Mononuclear cell (primary cell): ENCODE data around the gene GPR78. TPM values are rescaled to one million over a fixed set of nuclear protein-coding genes. Genes with fewer than 3 reads are reported as not detected.

Experiments used
- H3K27me3 ChIP-seq: 2 replicates; pipeline ENCODE4 v1.6.0; 2011; ENCODE audit warnings: low read length, control low read depth; ENCODE audit not compliant: insufficient read depth
- H3K4me1 ChIP-seq: 2 replicates; pipeline ENCODE4 v1.5.1; 2011; ENCODE audit warnings: mild to moderate bottlenecking, low read length, control low read depth; ENCODE audit not compliant: insufficient read depth
- H3K4me3 ChIP-seq: 2 replicates; pipeline ENCODE4 v1.5.1; 2011; ENCODE audit warnings: mild to moderate bottlenecking, low read length, moderate library complexity
- H3K9me3 ChIP-seq: 2 replicates; pipeline ENCODE4 v1.5.1; 2011; ENCODE audit warnings: low read depth, mild to moderate bottlenecking, control low read depth, low read length
- total RNA-seq: library from RNA; depleted of rRNA; stranded (reverse); fragments of >200 nt; gene quantifications from one replicate; pipeline ENCODE4 v1.2.3, GENCODE V29; 2012

The GPR78 gene
- total RNA-seq, 1 donor = not detected

DNA sequence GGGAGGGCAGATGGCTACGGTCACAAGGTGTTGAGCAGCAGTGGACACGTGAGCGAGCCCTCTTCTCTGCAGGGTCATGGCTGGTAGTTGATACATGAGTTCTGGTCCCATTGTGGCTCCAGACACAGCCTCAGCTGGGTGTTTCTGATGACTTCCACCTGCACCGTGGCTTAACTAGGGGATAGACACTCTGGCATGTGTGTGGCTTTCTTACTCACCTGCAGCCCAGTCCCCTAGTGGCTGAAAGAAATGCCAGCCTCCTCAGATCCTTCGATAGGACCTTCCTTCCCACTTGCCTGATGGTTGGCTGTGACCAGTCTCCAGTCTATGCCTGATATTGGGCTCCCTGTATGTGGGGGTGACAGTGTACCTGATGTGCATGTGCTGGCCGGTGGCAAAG lies 5.0 kb downstream of the GPR78 start:
- no peak overlapping the region for H3K4me3 ChIP-seq
- no peaks in the 10 kb centered on the region for H3K27me3 ChIP-seq
- no peaks in the 10 kb centered on the region for H3K9me3 ChIP-seq
- H3K4me1 ChIP-seq = no peaks in the 10 kb centered on the region

DNA sequence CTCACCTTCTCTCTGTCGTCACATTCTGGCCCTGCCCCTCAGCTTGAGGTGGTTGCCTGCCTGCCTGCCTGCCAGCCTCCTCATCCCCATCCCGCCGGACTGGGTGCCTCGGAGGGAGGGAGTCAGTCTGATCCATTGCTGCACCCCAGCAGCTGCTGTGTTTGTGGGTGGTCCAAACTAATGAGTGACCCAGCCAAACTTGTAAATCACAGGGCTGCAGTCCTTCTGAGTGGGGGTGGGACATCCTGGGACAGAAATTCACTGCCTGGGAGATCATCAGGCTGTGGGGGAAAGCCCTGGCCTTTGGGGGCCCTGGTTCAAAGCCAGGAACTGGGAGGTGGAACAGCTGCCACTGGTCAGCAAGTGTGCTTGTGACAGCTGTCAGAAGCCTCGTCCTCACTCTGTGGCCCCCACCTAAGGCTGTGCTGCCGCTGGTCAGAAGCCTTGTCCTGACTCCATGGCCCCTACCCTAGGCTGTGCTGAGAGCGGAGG lies 5.6 kb downstream of the GPR78 start:
- H3K27me3 ChIP-seq = no peaks in the 10 kb centered on the region
- H3K4me3 ChIP-seq = no peak overlapping the region
- H3K4me1 ChIP-seq = no peaks in the 10 kb centered on the region
- H3K9me3 ChIP-seq = no peaks in the 10 kb centered on the region

DNA sequence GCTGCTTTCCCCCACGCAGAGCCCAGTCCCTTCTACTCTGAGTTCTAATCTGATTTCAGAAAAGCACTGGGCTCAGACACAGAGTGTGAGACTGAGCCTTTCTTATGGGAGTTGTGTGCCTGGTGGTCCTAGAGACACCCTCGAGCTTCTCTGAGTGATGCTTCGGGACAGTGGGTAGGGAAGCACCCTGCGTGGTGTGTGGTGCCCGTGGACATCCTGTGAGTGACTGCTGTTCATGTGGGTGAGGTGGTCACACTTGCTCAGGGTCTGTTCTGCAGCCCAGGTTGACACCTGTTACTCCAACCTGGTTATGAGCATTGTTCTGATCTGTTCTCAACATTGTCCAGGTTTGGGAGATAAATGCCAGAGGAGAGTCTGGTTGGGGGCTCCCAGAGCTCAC lies 6.1 kb downstream of the GPR78 start:
- Histone ChIP-seq H3K4me3 (no peak overlapping the region), H3K9me3 (no peaks in the 10 kb centered on the region), H3K27me3 (no peaks in the 10 kb centered on the region), H3K4me1 (no peaks in the 10 kb centered on the region)

DNA sequence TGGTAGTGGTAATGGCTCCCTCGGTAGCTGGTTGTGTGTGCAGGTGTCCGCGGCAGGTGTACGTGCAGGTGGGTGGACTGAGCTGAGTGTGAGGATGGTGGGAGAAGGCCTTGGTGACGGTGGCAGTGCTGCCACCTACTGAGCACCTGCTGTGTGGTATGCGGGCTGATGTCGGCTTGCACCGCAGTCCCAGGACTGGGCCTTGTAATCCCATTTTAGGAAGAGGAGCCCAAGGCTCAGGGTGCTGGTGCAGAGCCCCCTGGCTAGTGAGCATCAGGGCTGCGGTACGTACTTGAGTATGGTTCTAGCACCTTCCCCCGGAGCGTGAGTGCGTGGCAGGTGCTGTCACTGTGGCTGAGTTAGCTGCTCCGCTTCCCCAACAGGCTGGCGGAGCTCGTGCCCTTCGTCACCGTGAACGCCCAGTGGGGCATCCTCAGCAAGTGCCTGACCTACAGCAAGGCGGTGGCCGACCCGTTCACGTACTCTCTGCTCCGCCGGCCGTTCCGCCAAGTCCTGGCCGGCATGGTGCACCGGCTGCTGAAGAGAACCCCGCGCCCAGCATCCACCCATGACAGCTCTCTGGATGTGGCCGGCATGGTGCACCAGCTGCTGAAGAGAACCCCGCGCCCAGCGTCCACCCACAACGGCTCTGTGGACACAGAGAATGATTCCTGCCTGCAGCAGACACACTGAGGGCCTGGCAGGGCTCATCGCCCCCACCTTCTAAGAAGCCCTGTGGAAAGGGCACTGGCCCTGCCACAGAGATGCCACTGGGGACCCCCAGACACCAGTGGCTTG lies 6.7 kb downstream of the GPR78 start:
- no peak overlapping the region for H3K4me3 ChIP-seq
- H3K4me1 ChIP-seq = no peaks in the 10 kb centered on the region
- H3K9me3 ChIP-seq = no peaks in the 10 kb centered on the region
- H3K27me3 ChIP-seq = no peaks in the 10 kb centered on the region

DNA sequence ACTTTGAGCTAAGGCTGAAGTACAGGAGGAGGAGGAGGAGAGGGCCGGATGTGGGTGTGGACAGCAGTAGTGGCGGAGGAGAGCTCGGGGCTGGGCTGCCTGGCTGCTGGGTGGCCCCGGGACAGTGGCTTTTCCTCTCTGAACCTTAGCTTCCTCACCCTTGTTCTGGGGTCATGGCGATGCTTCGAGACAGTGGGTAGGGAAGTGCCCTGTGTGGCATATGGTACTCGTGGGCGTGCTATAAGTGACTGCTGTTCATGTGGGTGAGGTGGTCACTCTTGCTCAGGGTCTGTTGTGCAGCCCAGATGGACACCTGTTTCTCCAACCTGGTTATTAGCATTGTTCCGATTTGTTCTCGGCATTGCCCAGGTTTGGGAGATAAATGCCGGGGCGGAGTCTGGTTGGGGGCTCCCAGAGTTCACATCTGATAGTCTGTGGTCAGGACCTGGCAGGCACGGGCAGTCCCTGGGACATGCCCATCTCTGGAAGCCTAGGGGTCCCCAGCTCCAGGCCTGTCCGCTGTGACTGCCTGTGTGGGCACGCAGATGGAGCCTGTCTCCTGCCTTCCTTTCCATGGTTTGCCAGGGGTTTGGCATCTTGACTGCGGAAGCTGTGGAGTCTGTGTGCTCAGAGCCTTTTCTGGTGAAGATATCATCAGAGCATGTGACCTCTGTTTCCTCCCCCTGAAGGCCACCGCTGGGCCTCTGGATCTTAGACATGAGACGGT lies 7.4 kb downstream of the GPR78 start:
- H3K27me3 ChIP-seq = no peaks in the 10 kb centered on the region
- no peaks in the 10 kb centered on the region for H3K4me1 ChIP-seq
- H3K4me3 ChIP-seq = no peak overlapping the region
- H3K9me3 ChIP-seq = no peaks in the 10 kb centered on the region

DNA sequence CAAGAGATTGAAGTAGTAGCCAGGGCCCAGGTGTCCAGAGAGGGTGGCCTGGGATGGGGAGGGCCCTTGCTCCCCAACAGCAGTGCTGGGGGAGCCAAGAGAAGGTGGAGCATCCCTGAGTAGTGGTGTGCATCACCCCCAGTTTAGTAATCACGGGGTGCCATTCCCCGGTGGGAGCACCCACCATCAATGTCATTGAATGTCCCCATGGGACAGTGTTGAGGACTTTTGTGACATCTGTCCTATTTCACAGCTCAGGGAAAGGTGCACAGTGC lies 7.9 kb downstream of the GPR78 start:
- H3K27me3 ChIP-seq = no peaks in the 10 kb centered on the region
- H3K4me1 ChIP-seq = no peaks in the 10 kb centered on the region
- no peak overlapping the region for H3K4me3 ChIP-seq
- no peaks in the 10 kb centered on the region for H3K9me3 ChIP-seq

DNA sequence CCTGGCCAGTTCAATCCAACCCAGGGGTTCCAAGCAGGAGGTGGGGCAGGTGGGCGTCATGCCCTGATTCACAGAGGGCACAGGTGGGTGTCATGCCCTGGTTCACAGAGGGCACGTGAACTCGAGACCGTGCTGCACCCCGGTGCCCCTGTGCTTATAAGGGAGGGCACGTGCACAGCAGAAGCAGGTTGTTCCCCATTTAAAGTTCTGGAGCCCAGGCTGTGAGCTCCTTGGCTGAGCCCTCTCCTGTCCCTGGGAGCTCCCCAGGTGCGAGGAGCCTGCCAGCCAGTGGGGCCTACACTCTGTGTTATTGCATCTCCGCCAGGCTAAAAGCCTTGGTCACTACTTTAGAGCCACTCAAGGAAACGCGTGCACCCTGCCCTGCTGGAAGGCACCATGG lies 9.1 kb downstream of the GPR78 start:
- Histone ChIP-seq H3K4me1 (no peaks in the 10 kb centered on the region), H3K27me3 (peaks cover 5% of the 10 kb centered on the region), H3K4me3 (no peak overlapping the region), H3K9me3 (no peaks in the 10 kb centered on the region)

DNA sequence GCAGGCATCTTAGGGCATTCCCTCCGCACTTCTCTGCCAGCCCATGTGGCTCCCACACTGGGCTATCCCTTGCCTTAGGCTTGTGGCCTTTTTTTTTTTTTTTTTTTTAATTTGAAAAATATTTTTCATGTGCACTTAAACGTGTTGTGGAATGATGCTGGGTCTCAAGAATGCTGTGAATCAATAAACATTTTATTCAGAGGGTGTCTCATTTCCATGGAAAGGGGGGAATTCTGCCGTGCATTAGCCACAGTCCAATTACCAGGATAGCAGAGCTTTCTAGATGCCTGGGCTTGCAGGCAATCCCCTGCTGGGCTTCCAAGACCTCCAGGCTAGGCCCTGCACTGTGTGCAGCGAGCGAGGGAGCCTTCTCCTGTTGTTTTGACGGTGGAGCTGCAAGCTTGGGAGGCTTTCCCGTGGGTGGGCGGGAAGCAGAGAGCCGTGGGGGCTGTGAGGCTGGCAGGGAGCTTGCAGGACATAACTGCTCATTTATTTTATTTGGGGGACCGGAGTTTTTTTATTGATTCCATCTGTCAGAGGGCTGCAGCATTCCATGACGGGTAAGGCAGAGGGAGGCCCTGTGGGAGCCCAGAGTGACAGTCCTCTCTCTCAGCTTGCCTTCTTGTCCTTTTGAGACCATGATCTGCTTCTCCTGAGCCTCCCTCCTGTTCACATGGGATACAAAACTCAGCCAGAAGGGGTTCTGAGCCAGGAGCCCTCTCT lies 9.8 kb downstream of the GPR78 start:
- Histone ChIP-seq H3K9me3 (no peaks in the 10 kb centered on the region), H3K27me3 (peaks cover 5% of the 10 kb centered on the region), H3K4me3 (no peak overlapping the region), H3K4me1 (no peaks in the 10 kb centered on the region)

DNA sequence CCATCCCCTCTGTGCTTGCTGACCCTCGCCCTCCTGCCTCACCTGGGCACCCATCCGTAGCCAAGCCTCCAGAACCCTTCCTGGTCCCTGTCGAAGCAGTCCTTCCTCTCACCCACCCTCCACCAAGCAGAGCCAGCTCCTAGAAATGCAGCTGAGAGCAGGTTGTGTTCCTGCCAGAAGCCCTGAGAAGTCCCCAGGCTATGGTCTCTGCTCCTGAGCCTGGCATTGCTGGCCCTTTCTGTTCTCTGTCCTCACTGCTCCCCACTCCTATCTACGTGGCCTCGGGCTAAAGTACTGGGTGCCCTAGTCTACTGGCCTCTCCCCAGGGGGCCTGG lies 10.3 kb downstream of the GPR78 start:
- Histone ChIP-seq H3K9me3 (no peaks in the 10 kb centered on the region), H3K27me3 (peaks cover 5% of the 10 kb centered on the region), H3K4me3 (no peak overlapping the region), H3K4me1 (no peaks in the 10 kb centered on the region)

DNA sequence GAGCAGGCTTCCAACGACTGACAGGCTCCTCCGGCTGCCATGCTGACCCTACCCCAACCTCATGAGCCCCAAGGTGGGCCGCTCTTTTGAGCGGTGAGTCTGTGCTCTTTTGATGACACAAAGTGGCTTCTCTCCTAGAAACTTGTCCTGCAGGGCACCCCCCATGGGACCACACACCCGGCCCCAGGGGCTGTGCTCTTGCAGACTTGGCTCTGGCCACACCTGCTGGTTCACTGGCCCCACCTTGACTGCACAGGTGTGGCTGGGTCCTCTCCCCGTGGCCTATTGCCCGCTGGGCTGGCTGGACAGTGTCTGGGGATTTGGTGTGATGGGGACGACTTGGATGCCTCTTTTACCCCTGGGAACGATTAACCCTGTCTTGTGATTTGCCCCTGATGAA lies 10.9 kb downstream of the GPR78 start:
- Histone ChIP-seq H3K9me3 (no peaks in the 10 kb centered on the region), H3K27me3 (peaks cover 5% of the 10 kb centered on the region), H3K4me1 (no peaks in the 10 kb centered on the region), H3K4me3 (no peak overlapping the region)

DNA sequence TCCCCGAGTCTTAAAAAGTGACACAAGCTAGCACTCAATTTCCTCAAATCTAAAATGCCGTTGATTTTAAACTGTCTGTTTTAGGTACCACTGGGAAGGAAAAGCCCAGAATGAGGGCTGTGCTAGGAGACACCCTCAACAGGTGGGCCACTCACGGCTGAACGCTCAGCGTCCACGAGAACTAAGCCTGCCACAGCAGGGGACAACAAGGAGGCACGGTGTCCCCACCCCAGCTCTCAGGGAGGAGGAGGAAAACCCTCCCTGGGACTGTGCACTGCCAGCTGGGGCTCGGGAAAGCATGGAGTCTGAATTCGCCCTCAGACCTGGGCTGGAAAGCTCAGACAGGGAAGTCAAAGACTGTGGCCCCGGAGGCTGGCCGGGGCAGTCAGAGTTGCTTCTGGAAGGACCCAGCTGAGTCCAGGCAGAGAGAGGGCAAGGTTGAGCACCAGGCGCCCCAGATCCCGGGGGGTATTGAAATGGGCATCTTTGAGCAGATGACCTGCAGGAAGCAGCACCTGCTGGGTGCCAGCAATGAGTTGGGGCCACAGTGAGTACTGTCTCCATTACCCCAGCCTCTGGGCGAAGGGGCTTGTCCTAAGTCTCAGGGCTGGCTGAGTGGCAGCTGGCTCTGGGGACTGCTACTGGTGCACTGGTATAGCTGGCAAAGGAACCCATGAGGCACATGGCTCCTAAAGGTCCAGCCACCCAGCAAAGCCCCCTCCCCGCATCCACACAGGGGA lies 11.6 kb downstream of the GPR78 start:
- H3K27me3 ChIP-seq = peaks cover 5% of the 10 kb centered on the region
- no peaks in the 10 kb centered on the region for H3K4me1 ChIP-seq
- H3K4me3 ChIP-seq = no peak overlapping the region
- no peaks in the 10 kb centered on the region for H3K9me3 ChIP-seq

DNA sequence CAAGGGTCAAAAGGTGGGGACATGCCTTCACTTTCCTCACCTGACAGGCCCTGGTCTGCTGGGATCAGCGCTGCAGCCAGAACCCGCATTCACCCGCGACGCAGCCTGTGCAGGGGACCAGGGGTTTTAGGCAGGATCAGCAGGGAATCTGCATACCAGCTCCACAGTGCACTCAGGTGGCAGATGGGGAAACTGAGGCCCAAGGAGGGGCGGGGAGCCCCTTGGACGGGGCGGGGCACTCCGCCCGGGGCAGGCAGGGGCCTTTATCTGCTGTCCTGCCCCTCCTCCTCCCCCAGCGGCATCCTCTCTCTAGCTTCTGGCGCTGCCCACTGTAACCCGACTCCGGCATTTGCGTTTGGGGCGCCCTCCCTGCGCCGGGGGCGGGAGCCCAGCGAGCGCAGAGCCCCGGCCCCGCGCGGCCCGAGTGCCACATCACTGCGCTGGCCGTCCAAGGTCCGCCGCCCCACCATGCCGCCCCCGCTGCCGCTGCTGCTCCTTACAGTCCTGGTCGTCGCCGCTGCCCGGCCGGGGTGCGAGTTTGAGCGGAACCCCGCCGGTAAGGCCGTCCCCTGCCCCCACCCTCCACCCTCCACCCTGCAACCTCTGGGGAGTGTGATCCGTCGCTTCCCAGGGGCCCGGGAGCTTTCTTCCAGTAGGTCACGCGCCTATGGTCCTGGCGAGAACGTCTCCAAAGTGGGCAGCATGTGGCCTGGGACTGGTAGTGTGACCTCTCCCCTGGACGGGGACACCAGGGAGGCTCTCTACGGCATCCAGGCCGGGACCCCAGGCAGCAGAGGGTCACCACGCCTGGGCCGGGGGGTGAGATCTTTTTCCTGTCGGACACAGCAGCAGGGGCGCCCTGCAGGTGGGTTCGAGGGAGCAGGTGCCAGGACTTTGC lies 12.4 kb downstream of the GPR78 start, which contains the start of gene CPZ:
CPZ (plus strand) TSS at position 400 of the 898 bp plus-strand sequence; CDS start at position 469, 69 bp downstream.
- Histone ChIP-seq H3K9me3 (no peaks in the 10 kb centered on the region), H3K4me1 (no peaks in the 10 kb centered on the region), H3K27me3 (peaks cover 5% of the 10 kb centered on the region), H3K4me3 (no peak within 1 kb of the TSS)

DNA sequence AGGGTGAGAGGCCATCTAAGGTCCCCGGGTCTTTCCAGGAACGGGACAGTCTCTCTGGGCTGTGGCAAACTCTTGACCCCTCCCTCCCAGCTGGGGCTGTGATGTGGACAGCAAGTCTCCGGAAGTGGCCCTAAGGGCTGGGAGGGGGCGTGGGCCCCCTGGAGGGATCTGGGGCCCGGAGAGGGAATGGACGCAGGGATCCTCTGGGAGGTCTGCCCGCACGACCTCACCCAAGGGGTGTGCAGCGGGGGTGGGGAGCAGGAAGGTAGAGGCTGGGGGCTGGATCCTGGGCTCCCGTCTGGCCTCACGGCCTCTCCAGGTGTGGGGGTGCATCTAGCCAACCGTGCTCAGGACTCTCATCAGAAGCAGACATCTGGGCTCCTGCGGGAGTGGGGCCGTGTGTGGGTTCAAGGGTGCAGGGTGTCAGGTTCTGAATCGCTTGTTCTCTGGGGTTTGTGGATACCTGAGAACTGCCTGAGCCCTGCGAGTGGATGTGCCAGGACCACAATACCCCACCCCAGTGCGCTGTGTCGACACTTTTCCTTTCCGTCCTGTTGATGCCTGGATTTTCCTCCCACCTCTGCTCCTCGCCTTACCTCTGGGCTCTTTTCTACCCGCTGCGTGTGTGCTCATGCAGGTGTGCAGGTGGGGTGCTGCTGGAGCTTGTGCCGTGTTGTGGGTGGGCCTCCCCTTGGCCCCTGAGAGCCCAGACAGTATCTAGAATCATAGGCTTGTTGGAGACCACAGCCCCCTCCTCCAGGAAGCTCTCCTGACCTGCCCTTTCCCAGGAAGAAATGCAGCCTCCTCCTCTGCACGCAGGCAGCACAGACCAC lies 13.3 kb downstream of the GPR78 start:
- H3K4me1 ChIP-seq = no peaks in the 10 kb centered on the region
- H3K27me3 ChIP-seq = peaks cover 5% of the 10 kb centered on the region
- no peak overlapping the region for H3K4me3 ChIP-seq
- H3K9me3 ChIP-seq = no peaks in the 10 kb centered on the region
